ENCODE data around the gene NCR3LG1. TPM values are rescaled to one million over a fixed set of nuclear protein-coding genes. Genes with fewer than 3 reads are reported as not detected.

Gene NCR3LG1
- total RNA-seq, 1 donor, result 11.7 TPM

- DNase-seq (ENCODE audit: low read depth), result no peak
- TF ChIP-seq CTCF (IDR thresholded peaks at IDR 0.05; ENCODE audit: insufficient read depth, low read length), result no peak
- no peak overlapping the region for H3K4me3 ChIP-seq (ENCODE audit: low read depth, low read length)
Measured at GRCh38 chr11:17369684-17370243, 18.2 kb downstream of the NCR3LG1 start.

- TF ChIP-seq CTCF (IDR thresholded peaks at IDR 0.05; ENCODE audit: insufficient read depth, low read length), result no peak
- H3K4me3 ChIP-seq (ENCODE audit: low read depth, low read length), result no peak overlapping the region
- DNase-seq (ENCODE audit: low read depth), result peak; percentile 63
Measured at GRCh38 chr11:17371614-17372013, 20.0 kb downstream of the NCR3LG1 start.

- TF ChIP-seq CTCF (IDR thresholded peaks at IDR 0.05; ENCODE audit: insufficient read depth, low read length), result no peak
- DNase-seq (ENCODE audit: low read depth), result no peak
- no peak overlapping the region for H3K4me3 ChIP-seq (ENCODE audit: low read depth, low read length)
Measured at GRCh38 chr11:17375547-17375946, 23.9 kb downstream of the NCR3LG1 start.

- no peak overlapping the region for H3K4me3 ChIP-seq (ENCODE audit: low read depth, low read length)
- peak; percentile 10 for DNase-seq (ENCODE audit: low read depth)
- no peak for TF ChIP-seq CTCF (IDR thresholded peaks at IDR 0.05; ENCODE audit: insufficient read depth, low read length)
Measured at GRCh38 chr11:17376493-17376892, 24.9 kb downstream of the NCR3LG1 start.

GRCh38 chr11:17378655-17379054 is 27.1 kb downstream of the NCR3LG1 start:
- no peak for DNase-seq (ENCODE audit: low read depth)
- H3K4me3 ChIP-seq (ENCODE audit: low read depth, low read length), result no peak overlapping the region
- no peak for TF ChIP-seq CTCF (IDR thresholded peaks at IDR 0.05; ENCODE audit: insufficient read depth, low read length)

GRCh38 chr11:17379383-17380180 is 28.0 kb downstream of the NCR3LG1 start:
- no peak for TF ChIP-seq CTCF (IDR thresholded peaks at IDR 0.05; ENCODE audit: insufficient read depth, low read length)
- no peak overlapping the region for H3K4me3 ChIP-seq (ENCODE audit: low read depth, low read length)
- no peak for DNase-seq (ENCODE audit: low read depth)
